Measurements from ENCODE around the gene POLR3F.
"Not testable (repeated sequence)": the region's sequence is repeated elsewhere in the genome, so short reads cannot be mapped to it uniquely, and the experiment has no call there.

Gene POLR3F

DNA sequence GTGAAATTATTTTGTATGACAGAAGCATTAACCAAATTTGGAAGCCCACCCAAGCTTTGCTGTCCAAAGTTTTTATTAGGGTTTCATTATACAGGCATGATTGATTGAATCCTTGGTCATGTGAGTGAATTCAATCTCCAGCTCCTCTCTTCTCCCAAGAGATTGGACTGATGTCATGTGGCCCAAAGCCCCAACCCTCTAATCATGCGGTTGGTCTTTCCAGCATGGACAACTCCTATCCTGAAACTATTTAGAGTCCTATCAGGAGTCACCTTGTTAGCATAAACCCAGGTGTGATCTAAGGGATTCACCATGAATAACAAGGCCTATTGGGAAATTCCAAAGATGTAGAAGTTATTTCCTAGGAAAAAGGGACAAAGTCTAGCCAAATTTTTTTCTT is 10.6 kb downstream of the POLR3F start:
- TF ChIP-seq, protein P1, sequence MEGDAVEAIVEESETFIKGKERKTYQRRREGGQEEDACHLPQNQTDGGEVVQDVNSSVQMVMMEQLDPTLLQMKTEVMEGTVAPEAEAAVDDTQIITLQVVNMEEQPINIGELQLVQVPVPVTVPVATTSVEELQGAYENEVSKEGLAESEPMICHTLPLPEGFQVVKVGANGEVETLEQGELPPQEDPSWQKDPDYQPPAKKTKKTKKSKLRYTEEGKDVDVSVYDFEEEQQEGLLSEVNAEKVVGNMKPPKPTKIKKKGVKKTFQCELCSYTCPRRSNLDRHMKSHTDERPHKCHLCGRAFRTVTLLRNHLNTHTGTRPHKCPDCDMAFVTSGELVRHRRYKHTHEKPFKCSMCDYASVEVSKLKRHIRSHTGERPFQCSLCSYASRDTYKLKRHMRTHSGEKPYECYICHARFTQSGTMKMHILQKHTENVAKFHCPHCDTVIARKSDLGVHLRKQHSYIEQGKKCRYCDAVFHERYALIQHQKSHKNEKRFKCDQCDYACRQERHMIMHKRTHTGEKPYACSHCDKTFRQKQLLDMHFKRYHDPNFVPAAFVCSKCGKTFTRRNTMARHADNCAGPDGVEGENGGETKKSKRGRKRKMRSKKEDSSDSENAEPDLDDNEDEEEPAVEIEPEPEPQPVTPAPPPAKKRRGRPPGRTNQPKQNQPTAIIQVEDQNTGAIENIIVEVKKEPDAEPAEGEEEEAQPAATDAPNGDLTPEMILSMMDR (IDR thresholded peaks at IDR 0.05; ENCODE audit: low read depth, low read length) = no peak
- no peak for DNase-seq (ENCODE audit: low read depth in 2 of 2)

DNA sequence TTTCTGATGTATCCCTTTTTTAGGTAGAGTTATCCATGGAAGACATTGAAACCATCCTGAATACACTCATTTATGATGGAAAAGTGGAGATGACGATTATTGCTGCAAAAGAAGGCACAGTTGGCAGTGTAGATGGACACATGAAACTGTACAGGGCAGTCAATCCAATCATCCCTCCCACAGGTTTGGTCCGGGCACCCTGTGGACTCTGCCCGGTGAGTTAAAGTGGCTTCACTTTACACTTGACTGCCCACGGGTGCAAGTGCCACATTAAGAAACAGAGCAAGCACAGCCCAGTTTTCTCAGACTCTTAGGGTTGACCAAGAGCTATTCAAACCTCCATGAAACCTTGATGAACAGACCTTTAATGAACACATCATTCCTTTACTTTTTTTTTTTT is 14.4 kb downstream of the POLR3F start:
- no peak for DNase-seq (ENCODE audit: low read depth in 2 of 2)
- H3K4me3 ChIP-seq (replicated peaks in 1 of 2; ENCODE audit: low read depth in 2 of 2, low read length in 2 of 2) = no peak overlapping the region
- TF ChIP-seq, protein P1 (IDR thresholded peaks at IDR 0.05; ENCODE audit: low read depth, low read length) = no peak

More for the DNA sequence above, 10.6 kb downstream of the POLR3F start:
- H3K4me3 ChIP-seq (replicated peaks in 1 of 2; ENCODE audit: low read depth in 2 of 2, low read length in 2 of 2) = no peak overlapping the region

DNA sequence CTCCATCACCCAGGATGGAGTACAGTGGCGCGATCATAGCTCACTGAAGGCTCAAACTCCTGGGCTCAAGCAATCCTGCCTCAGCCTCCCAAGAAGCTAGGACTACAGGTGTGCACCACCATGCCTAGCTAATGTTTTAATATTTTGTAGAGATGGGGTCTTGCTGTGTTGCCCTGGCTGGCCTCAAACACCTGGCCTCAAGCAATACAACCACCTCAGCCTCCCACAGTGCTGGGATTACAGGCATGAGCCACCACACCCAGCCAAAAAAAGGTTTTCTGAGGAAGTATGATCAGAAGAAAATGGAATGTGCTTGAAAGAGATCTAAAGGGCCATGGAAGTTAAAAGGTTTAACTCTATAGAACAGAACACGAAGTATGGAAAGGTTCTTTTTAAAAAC is 21.1 kb downstream of the POLR3F start:
- no peak overlapping the region for H3K4me3 ChIP-seq (replicated peaks in 1 of 2; ENCODE audit: low read depth in 2 of 2, low read length in 2 of 2)
- TF ChIP-seq, protein P1 (IDR thresholded peaks at IDR 0.05; ENCODE audit: low read depth, low read length) = no peak
- DNase-seq (ENCODE audit: low read depth in 2 of 2) = no peak

DNA sequence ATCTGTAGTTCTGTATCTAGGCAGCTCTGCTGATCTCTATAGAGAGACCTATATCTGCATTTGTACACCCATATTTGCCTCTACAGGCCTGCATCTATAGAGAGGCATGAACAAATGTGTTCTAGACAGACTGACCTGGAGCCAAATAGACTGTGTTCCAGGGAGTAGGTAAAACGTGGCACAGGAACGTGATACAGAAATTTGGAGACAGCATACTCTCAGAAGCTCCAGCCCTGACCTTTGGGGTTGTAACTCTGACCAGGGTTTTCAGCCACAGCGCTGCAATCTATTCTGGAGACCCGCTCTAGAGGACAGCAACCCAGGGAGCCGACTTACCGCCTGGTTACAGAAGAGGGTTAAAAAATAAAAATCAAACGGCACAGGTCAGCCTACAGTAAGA is 28.9 kb downstream of the POLR3F start:
- H3K4me3 ChIP-seq (replicated peaks in 1 of 2; ENCODE audit: low read depth in 2 of 2, low read length in 2 of 2) = peak overlapping the region; percentile 88 to 98
- TF ChIP-seq, protein P1 (IDR thresholded peaks at IDR 0.05; ENCODE audit: low read depth, low read length) = no peak
- DNase-seq (ENCODE audit: low read depth in 2 of 2) = peak in 1 of 2 donors; percentile 11

DNA sequence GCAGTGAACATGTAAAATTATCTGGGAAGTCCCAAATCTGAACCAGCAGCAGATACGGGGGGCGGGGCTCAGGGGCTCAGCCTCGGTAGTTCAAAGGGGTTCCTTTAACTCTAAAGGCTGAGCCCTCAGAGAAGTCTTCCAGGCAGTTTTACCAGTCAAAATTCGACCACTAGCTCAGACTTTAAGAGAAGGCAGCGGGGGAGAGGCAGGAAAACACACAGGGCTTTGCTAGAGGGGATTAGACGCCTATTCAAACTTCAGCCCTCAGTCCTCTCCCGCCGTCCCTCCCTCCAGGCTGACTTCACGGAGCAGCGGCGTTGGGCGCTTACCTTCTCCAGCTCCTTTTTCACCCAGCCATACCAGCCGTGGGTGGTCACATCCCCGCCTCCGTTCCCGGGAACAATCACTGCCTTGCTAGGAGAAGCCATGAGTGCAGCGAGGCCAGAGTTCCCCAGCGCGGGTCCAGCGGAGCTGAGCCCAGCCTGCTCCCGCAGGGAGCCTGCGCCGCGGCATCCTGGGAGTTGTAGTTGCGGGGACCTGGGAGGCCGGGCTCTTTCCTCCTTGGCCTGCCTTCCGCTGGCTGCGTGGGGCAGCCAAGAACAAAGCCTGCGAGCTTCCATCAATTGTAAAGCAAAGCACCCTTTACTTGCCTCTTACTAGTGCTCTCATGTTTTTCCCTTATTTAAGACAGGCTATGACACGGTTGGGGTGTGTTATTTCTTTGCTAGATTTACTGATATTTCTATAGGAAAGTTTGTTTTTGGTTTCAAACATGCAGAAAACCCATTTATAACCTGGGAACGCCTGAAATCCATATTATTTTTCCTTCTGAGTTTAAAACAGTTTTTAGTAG is 29.8 kb downstream of the POLR3F start, which contains the start of gene RBBP9:
Gene RBBP9 (minus strand): TSS at position 486 of the 853 bp plus-strand sequence. CDS start 58 bp downstream, at position 428.
- TF ChIP-seq, protein P1 (IDR thresholded peaks at IDR 0.05; ENCODE audit: low read depth, low read length) = no peak
- H3K4me3 ChIP-seq (replicated peaks in 1 of 2; ENCODE audit: low read depth in 2 of 2, low read length in 2 of 2) = peak within 1 kb of the TSS; percentile 88 to 98

DNA sequence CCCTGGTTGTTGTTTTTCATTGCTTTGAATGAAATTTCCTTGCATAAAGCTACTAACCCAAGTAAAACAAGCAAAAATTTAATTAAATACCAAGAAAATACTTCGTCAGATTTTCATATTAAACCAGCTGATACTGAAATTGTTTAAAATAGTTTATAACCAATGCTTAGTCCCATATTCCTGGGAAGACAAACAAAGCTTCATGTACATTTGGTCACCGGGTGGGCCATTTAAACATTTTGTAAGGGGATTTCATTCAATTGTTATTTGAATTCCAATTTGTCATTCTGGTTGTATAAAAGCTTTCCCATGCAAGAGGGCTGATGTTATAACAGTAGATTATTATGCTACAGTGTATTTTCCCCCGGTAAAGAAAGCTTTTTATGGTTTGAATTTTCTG is 30.4 kb downstream of the POLR3F start:
- no peak overlapping the region for H3K4me3 ChIP-seq (replicated peaks in 1 of 2; ENCODE audit: low read depth in 2 of 2, low read length in 2 of 2)
- TF ChIP-seq, protein P1 (IDR thresholded peaks at IDR 0.05; ENCODE audit: low read depth, low read length) = no peak
- DNase-seq (ENCODE audit: low read depth in 2 of 2) = no peak

More for the DNA sequence above, 29.8 kb downstream of the POLR3F start, which contains the start of gene RBBP9:
- peak; percentile 81 to 87 for DNase-seq (ENCODE audit: low read depth in 2 of 2)

DNA sequence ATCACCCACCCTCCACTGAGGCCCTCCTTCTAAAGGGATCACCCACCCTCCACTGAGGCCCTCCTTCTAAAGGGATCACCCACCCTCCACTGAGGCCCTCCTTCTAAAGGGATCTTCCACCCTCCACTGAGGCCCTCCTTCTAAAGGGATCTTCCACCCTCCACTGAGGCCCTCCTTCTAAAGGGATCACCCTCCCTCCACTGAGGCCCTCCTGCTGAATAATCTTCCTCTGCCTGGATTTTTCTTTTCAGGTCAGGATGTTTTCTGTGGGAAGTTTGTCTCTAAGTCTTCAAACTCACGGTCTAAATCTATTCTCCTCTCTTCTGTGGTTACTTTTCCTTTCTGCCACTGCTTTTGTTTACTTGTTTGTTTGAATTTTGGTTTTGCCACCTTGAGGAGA is 34.5 kb downstream of the POLR3F start:
- not testable (repeated sequence) for DNase-seq (ENCODE audit: low read depth in 2 of 2); H3K4me3 ChIP-seq (replicated peaks in 1 of 2; ENCODE audit: low read depth in 2 of 2, low read length in 2 of 2)
